HG03520 (cell line): ENCODE results near the gene PEX26.
"Not testable (repeated sequence)": the region's sequence is repeated elsewhere in the genome, so short reads cannot be mapped to it uniquely, and the experiment has no call there.

ENCODE experiments used
- ATAC-seq: cut with Tn5 transposase; IDR thresholded peaks from one replicate; pipeline ENCODE4 v1.9.1; 2021; ENCODE audit warnings: mild to moderate bottlenecking, moderate library complexity; ENCODE audit not compliant: unreplicated experiment

The PEX26 gene

DNA sequence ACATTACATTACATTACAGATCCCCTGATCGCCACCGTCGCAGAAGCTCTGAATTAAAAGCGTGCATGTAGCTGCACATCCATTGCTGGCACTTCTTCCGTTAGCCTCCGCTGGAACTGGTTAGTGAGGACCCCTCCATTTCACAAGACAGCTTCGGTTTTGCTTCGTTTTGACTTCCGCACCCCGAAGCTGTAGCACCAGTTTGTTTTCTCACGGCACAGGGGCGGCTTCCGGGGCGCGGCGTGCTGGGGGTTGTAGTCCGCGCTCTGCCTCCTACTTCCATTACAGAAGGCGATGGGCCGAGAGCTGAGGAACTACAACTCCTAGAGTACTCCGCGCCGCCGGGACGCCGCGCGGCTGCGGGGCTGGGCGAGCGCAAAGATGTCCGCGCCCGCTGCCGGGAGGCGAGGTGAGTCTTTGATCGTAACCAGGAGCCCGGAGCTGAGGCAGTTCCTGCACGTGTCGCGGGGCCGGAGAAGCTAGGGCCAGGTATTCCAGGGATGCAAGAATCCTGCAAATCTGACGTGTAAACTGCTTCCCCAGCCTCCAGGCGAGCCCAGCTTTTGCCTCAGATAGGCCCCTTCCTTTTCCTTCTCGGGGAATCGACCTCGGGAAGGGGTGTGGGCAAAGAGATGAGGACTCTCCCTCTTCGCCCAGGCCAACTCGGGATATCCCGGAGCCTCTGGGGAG lies at the start of gene PEX26:
Gene PEX26 (plus strand): TSS at position 352 of the 690 bp plus-strand sequence. CDS start 387 bp downstream, outside the sequence.
- peak; percentile 90 for ATAC-seq

DNA sequence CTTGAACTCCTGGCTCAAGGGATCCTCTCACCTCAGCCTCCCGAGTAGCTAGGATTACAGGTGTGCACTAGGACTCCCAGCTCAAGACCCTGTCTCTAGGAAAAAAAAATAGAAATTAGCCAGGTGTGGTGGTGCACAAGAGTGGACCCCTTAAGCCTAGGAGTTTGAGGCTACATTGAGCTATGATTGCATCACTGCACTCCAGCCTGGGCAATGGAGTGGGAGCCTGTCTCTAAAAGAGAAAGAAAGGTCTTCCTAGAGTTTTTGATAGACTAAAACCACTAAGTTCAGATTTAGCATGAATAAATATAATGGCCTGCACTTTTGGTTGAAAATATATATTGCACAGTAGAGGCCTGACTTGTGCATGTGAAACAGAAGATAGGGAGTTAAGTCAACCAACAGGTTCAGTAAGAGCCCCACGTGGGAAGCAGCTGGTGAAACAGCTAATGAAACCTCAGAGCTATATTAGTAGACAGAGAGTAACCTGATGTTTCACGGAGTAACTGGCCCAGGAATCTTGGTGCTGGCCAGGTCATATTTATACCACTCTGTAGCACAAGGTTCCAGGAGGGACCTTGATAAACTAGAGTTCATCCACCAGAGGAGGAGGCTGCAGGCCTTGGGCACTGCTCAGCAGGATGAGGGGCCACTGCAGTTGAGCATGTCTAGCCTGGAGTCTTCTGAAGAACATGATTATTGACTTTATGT lies 48.8 kb upstream of the PEX26 start:
- ATAC-seq, result peak; percentile 56

DNA sequence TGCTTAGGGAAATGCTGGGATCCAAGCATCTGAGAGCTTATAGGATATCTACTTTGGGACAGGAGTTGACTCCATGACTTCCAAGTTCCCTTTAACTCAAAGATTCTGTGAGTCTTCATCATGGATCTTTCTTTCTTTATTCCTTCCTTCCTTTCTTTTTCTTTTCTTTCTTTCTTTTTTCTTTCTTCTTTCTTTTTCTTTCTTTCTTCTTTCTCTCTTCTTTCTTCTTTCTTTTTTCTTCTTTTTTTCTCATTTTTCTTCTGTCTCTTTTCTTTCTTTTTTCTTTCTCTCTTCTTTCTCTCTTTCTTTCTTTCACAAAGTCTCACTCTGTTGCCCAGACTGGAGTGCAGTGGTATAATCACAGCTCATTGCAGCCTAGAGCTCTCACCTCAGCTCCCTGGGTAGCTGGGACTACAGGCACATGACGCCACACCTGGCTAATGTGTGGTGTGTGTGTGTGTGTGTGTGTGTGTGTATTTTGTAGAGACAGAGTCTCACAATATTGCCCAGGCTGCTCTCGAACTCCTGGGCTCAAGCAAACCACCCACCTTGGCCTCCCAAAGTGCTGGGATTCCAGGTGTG lies 48.0 kb upstream of the PEX26 start:
- no peak for ATAC-seq

DNA sequence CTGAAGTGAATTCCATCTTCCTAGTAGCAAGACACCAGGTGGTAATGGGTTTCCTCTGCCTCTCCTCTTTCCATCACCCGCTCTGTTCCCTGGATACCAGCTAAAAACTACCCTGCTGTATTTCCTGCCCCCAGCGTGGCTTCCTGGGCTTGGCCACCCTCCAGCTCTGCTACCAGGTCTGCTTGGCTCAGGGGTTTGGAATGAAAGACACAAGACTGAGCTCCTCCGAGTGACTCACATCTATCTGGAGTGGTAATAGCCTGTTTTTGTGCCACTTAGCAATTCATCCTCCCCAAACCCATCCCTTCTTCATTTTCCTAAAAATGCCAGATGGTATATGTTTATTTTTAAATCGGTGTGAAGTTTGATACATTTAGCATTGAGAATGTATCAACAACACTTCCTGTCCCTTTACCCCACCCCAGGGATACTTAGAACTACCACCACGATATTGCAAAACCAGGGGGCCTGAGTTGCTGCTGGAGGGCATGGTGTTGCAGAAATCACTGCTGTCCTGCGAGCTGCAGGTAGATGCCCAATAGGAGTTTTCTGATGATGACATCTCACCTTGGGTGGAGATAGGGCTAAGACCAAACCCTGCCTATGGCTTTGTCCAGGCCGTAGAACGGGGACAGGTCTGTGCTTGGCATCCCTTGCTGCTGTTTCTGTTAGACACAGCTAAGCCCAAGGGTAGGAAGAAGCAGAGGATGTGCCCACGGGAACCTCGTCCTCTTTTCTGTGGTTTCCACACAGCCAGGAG lies 45.9 kb upstream of the PEX26 start:
- no peak for ATAC-seq

DNA sequence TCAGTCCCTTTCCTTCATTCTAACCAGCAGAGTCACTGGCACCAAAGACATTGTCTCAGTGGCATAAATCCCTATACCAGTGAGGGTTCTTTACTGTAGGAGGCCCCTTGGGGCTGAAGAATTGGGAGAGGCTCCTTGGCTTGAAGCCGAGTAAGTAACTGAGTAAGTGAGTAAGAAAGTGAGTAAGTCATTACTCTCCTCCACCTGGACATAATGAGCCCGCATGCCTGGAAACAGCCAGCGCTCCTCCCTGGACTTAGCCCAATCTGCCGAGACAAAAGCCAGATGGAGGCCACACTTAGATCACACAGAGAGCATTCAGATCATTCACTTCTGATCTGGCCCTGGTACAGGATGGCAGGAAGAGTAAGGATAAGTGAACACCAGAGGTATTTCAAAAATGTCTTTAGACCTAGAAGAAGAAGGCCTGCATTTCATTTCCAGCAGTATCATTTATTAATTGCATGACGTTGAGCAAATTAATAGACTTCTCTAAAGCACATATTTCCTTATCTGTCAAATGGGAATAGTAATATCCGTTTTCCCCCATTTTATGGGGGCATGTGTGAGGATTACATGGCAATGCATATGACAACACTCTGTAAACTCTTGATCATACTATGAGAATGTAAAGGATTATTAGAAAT lies 45.2 kb upstream of the PEX26 start:
- no peak for ATAC-seq

DNA sequence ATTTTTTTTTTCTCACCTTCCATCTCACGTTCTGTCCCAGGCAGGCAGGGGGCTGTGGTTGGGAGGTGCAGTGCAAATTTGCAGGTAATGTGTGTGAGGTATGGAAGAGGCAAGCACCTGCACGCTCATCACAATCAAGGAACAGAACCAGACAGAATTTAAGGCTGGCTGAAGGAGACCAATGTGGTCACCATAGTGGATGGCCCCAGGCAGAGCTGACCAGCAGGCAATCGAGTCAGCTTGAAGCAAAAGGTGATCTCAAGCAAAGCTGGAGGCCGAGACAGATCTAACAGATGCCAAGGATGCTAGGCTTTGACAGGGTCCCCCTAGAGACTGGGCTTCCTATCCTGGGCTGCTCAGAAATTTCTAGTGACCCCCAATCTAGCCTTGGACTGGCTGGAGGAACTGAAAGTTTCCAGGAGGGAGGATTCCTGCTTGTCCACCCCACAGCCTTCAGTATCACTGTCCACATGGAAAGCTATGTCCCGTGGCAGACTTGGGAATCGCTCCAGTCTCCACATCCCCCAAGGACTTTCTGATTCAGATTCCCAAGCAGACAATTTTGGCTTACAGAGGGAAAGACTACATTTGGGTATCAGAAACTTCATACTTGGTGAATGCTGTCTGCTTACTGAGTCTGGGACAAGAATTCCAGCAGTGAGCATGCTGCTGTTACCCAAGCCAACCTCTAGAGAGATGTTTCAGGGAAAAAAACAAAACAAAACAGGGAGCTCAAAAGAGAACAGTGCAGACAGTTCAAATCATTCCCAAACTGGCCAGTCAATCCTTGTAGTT lies 44.4 kb upstream of the PEX26 start:
- ATAC-seq, result no peak

DNA sequence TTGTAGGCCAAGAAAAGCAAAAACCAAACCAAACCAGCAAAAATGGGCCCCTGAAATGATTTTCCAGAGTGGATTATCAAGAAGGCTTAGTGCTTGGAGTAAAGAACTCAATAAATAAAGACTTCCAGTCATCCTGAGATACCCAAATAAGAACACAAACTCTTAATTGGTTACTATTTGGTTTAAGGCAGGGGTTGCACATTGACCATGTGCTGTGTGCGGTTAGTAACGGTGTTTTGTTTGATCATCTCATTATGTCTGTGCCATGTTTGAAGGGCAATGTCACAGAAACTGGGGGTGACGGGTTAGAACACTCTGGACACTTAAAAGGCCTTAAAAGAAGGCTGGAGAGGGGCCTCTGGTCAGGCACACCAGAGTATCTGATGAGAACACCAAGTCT lies 43.7 kb upstream of the PEX26 start:
- ATAC-seq, result no peak

DNA sequence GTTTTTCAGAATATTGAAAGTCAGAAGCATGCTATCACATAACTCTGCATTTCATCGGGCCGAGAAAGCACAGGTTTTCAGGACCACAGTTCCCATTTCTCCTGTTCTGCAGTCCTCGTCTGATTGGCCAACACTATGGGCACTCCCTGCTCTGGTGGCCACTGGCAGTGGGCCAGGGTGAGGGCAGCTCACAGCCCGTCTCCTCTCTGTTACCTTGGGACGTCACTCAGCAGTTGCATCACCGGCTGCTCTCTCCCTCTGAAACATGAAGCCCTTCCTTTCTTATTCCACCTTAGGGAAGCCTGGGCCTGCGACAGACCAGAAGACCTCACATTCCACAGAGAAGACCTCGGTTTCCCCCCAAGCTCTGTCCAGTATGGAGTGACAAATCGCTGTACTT lies 42.0 kb upstream of the PEX26 start:
- no peak for ATAC-seq

DNA sequence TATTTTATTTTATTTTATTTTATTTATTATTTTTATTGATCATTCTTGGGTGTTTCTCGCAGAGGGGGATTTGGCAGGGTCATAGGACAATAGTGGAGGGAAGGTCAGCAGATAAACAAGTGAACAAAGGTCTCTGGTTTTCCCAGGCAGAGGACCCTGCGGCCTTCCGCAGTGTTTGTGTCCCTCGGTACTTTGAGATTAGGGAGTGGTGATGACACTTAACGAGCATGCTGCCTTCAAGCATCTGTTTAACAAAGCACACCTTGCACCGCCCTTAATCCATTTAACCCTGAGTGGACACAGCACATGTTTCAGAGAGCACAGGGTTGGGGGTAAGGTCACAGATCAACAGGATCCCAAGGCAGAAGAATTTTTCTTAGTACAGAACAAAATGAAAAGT lies 36.9 kb upstream of the PEX26 start:
- ATAC-seq, result not testable (repeated sequence)

DNA sequence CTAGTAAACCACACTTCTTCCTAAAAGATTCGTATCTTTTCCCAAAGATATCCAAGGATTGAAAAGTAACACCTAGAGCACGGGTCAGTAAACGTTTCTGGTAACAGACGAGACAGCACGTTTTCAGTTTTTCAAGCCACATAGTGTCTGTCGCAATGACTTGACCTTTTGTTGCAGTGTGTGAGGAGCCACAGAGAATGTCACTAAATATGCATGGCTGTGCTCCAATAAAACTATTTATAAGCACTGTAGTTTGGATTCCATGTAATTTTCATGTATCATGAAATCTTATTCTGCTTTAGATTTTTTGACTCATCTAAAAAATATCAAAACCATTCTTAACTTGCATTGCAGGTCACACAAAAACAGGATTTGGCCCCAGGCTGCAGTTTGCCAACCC lies 35.1 kb upstream of the PEX26 start:
- ATAC-seq, result no peak

DNA sequence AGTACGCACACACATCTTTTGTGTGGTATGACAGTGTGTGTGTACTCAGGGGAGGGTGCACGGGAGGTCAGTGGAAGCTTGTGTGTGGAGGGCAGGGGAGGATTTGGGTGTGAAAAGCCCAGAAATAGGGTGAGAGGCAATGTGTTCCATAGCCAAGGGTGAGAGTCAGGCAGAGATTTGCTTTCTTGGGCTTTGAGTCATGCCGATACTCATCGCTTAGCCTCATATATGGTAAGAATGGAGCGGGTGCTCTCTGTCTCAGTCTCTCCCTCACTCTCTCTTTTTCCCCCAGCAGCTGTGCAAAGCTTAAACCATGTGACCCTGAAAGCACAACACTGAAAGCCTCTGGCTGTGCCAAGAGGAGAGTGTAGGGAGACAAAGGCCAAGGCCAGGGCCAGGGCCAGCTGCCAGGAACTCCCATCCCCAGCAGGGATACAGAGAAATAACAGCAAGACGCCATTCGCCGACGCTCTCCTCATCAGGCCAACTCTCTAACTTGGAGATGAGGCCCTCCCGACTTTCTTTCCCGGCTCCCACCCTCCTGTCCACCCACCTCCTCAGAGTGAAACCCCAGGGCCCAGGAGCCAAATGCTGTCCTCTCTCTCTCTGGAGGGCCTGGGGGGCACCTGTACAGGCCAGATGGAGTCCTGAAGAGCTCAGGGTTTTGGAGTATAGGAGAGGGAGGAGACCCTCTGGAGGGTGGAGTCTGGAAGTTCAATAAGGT lies 33.1 kb upstream of the PEX26 start:
- ATAC-seq, result no peak

DNA sequence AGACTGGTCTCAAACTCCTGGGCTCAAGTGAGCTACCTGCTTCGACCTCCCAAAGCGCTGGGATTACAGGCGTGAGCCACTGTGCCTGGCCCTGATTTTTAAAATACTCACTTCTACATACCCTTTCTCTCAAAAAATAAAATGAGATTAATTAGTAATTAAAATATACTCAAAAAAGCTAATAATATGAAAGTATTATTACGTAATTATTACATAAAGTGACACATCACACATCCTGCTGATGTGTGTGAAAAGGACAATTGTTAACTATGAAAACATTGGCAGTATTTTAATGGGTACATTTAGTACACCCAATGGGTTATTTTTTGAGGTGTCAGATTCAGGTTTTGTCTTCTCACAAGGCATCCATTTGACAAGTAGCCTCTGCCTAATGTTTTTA lies 32.0 kb upstream of the PEX26 start:
- no peak for ATAC-seq

DNA sequence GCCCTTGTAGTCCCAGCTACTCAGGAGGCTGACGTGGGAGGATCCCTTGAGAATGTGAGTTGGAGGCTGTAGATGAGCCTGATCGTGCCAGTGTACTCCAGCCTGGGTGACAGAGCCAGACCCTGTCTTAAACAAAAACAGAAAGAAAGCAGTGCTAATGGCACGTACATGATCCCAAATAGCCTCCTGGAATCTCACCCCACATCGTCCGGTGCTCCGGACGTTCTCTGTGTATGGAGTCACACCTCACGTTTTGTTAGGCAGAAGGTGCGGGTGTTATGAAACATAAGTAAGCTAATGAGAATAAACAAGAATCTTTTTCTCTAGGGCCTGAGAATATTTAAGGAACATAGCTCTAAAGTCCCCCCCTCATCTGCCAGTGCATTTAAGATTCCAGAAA lies 29.7 kb upstream of the PEX26 start:
- no peak for ATAC-seq

DNA sequence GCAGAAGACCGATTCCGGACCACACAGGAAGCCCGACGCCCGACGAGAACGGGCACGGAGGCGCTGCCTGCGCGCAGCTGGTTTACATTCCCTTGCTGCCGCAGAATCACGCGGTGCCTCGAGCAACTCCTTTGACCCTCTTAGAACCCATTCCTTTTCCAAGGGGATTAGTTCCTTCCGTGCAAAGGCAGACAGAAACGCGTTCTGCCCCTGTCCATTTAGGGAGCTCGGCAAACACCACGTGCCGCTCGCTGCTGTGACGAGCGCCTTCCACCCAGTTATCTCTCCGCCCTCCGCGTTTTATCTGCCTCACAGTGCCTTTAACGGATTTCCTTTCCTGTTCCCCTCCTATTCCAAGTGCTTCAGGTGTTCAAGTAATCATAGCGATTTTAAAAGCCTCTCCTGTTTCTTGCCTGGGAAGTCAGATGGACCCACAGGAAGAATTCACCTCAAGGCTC lies 29.3 kb upstream of the PEX26 start:
- no peak for ATAC-seq

DNA sequence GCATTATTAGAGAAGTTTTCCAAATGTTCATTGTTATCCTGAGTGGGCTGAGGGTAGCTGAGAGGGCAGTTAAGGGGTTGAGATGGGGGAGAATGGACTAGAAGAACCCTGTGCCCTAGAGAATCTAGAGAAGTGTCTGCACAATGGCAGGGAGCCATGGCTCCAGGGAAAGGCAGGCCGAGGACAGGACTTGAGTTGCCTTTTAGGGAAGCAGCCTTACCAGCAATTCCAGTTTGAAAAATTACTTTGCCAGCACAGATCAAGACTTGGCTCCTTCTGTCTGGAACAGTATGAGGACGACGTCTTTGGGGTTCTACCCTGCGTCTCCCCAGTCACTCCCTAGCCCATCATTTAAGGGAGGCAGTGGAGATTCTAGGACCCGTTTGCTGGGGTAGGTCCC lies 27.7 kb upstream of the PEX26 start:
- ATAC-seq, result no peak

DNA sequence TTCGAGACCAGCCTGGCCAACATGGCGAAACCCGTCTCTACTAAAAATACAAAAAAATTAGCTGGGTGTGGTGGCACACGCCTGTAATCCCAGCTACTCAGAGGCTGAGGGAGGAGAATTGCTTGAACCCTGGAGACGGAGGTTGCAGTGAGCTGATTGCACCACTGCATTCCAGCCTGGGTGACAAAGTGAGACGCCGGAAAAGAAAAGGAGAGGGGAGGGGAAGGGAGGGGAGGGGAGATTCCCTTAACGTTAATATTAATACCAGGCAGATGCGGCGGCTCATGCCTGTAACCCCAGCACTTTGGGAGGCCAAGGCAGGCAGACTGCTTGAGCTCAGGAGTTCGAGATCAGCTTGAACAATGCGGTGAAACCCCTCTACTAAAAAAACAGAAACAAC lies 26.7 kb upstream of the PEX26 start:
- ATAC-seq, result not testable (repeated sequence)

DNA sequence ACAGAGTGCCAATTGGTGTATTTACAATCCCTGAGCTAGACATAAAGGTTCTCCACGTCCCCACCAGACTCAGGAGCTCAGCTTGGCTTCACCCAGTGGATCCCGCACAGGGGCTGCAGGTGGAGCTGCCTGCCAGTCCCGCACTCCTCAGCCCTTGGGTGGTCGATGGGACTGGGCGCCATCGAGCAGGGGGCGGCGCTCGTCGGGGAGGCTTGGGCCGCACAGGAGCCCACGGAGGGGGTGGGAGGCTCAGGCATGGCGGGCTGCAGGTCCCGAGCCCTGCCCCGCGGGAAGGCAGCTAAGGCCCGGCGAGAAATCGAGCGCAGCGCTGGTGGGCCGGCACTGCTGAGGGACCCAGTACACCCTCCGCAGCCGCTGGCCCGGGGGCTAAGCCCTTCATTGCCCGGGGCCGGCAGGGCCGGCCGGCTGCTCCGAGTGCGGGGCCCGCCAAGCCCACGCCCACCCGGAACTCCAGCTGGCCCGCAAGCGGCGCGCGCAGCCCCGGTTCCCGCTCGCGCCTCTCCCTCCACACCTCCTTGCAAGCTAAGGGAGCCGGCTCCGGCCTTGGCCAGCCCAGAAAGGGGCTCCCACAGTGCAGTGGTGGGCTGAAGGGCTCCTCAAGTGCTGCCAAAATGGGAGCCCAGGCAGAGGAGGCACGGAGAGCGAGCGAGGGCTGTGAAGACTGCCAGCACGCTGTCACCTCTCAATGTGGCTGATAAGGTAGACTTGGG lies 24.4 kb upstream of the PEX26 start:
- not testable (repeated sequence) for ATAC-seq

DNA sequence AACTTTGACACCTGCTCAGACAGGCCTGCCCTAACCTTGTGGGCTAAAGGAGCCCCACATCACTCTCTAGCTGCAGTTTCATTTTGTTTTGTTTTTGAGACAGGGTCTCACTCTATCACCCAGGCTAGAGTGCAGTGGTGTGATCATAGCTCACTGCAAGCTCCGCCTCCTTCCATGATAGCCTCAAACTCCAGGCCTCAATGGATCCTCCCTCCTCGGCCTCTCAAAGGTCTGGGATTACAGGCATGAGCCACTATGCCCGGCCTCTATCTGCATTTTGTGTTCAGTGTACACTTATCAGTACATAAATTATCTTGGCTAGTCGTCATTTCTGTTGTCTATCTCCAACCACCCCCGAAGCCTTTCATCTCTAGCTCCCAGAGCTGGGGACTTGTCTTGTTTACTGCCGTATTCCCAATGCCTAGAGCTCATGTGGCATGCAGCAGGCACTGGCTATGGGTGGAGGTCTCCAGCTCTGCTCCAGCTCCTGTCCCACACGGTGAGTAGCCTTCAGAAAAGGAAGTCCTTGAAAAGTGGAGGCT lies 22.1 kb upstream of the PEX26 start:
- no peak for ATAC-seq
